Mesenchymal stem cell (in vitro differentiated cells and primary cell): ENCODE results near the gene ANKRD2.

Experiments
- DNase-seq: peaks from one replicate; pipeline ENCODE4 v3.0.0-alpha.2; 2013
- H2AFZ ChIP-seq: one replicate; pipeline ENCODE4 v1.6.1; 2013; ENCODE audit warnings: low read depth, mild to moderate bottlenecking, control low read depth, inconsistent platforms, low read length, moderate library complexity
- H2AK5ac ChIP-seq: 2 replicates; pipeline ENCODE4 v1.6.1; 2013; ENCODE audit warnings: low read length, moderate library complexity, mild to moderate bottlenecking, inconsistent platforms; ENCODE audit not compliant: severe bottlenecking
- H2BK120ac ChIP-seq: one replicate; pipeline ENCODE4 v1.6.1; 2013; ENCODE audit warnings: low read depth, mild to moderate bottlenecking, inconsistent platforms, low read length, moderate library complexity
- H2BK12ac ChIP-seq, 2 experiments: one replicate each; pipeline ENCODE4 v1.6.1; 2013; ENCODE audit warnings: inconsistent platforms in 2 of 2, low read length in 2 of 2, mild to moderate bottlenecking in 2 of 2, moderate library complexity in 2 of 2, control low read depth in 1 of 2
- H2BK15ac ChIP-seq: one replicate; pipeline ENCODE4 v1.6.1; 2013; ENCODE audit warnings: mild to moderate bottlenecking, low read depth, inconsistent platforms; ENCODE audit not compliant: poor library complexity, severe bottlenecking
- H2BK5ac ChIP-seq: 2 replicates; pipeline ENCODE4 v1.6.1; 2013; ENCODE audit warnings: low read depth, mild to moderate bottlenecking, low read length, control low read depth, inconsistent platforms; ENCODE audit not compliant: poor library complexity, severe bottlenecking
- H3K14ac ChIP-seq, 2 experiments: one replicate each; pipeline ENCODE4 v1.6.1; 2013; ENCODE audit warnings: inconsistent platforms in 2 of 2, low read length in 2 of 2, control low read depth in 1 of 2, mild to moderate bottlenecking in 1 of 2, moderate library complexity in 1 of 2
- H3K18ac ChIP-seq, 2 experiments: one replicate each; pipeline ENCODE4 v1.6.1; 2013; ENCODE audit warnings: inconsistent platforms in 2 of 2, low read length in 2 of 2, control low read depth in 1 of 2, low read depth in 1 of 2, mild to moderate bottlenecking in 1 of 2
- H3K23ac ChIP-seq, 2 experiments: one replicate each; pipeline ENCODE4 v1.6.1; 2013; ENCODE audit warnings: inconsistent platforms in 2 of 2, low read length in 2 of 2, mild to moderate bottlenecking in 2 of 2, moderate library complexity in 2 of 2, control low read depth in 1 of 2
- H3K27ac ChIP-seq: 2 replicates; pipeline ENCODE4 v1.5.1; 2013; ENCODE audit warnings: mild to moderate bottlenecking, moderate library complexity, low read length, control low read depth, inconsistent platforms; ENCODE audit not compliant: poor library complexity, severe bottlenecking
- H3K27me3 ChIP-seq, 2 experiments: 2 replicates each; pipeline versions ENCODE4 v1.6.1 to v1.7.0; 2013; ENCODE audit warnings: low read length in 2 of 2, mild to moderate bottlenecking in 2 of 2, moderate library complexity in 2 of 2, control low read depth in 1 of 2, inconsistent platforms in 1 of 2; ENCODE audit not compliant: control insufficient read depth in 1 of 2, insufficient read depth in 1 of 2
- H3K36me3 ChIP-seq, 2 experiments: 2 replicates each; pipeline versions ENCODE4 v1.6.1 to v1.7.0; 2013; ENCODE audit warnings: low read length in 2 of 2, control low read depth in 1 of 2, inconsistent platforms in 1 of 2, low read depth in 1 of 2, mild to moderate bottlenecking in 1 of 2; ENCODE audit not compliant: insufficient read depth in 2 of 2, control insufficient read depth in 1 of 2
- H3K4ac ChIP-seq, 2 experiments: one replicate each; pipeline ENCODE4 v1.6.1; 2013; ENCODE audit warnings: inconsistent platforms in 2 of 2, low read length in 2 of 2, mild to moderate bottlenecking in 2 of 2, moderate library complexity in 2 of 2, control low read depth in 1 of 2, low read depth in 1 of 2
- H3K4me1 ChIP-seq: 2 replicates; pipeline ENCODE4 v1.6.1; 2013; ENCODE audit warnings: low read depth, low read length, control low read depth; ENCODE audit not compliant: control insufficient read depth, insufficient read depth
- H3K4me2 ChIP-seq: 2 replicates; pipeline ENCODE4 v1.6.1; 2013; ENCODE audit warnings: low read length, mild to moderate bottlenecking, inconsistent platforms; ENCODE audit not compliant: poor library complexity, severe bottlenecking
- H3K4me3 ChIP-seq, 2 experiments: 2 replicates each; pipeline versions ENCODE4 v1.5.1 to v1.7.0; 2013; ENCODE audit warnings: low read length in 2 of 2, mild to moderate bottlenecking in 2 of 2, control low read depth in 1 of 2, low read depth in 1 of 2; ENCODE audit not compliant: insufficient read depth in 1 of 2
- H3K79me1 ChIP-seq: replicated peaks from 2 replicates; pipeline ENCODE4 v1.6.1; 2013; ENCODE audit warnings: mild to moderate bottlenecking, control low read depth, low read length, inconsistent platforms; ENCODE audit not compliant: poor library complexity, severe bottlenecking
- H3K9ac ChIP-seq: 2 replicates; pipeline ENCODE4 v1.7.0; 2013; ENCODE audit warnings: mild to moderate bottlenecking, low read length, moderate library complexity
- H3K9me3 ChIP-seq: 2 replicates; pipeline ENCODE4 v1.7.0; 2013; ENCODE audit warnings: mild to moderate bottlenecking, low read length; ENCODE audit not compliant: control insufficient read depth
- H4K8ac ChIP-seq: one replicate; pipeline ENCODE4 v1.6.1; 2013; ENCODE audit warnings: inconsistent platforms, mild to moderate bottlenecking, low read length, moderate library complexity
- H4K91ac ChIP-seq: one replicate; pipeline ENCODE4 v1.6.1; 2013; ENCODE audit warnings: mild to moderate bottlenecking, low read length, inconsistent platforms
- WGBS: methylation state at CpG from one replicate; pipeline ENCODE4 v1.1.7; 2013; ENCODE audit warnings: mixed read lengths; 5-methylcytosine and 5-hydroxymethylcytosine counted together

Gene ANKRD2

GRCh38 chr10:97598407-97599271 lies 26.1 kb downstream of the ANKRD2 start:
- Histone ChIP-seq H3K9me3 (no peaks in the 10 kb centered on the region), H2BK5ac (no peak overlapping the region), H3K9ac (no peak overlapping the region), H3K79me1 (no peaks in the 10 kb centered on the region), H3K4me2 (no peak overlapping the region), H3K36me3 (peaks cover 0 to 18% of the 10 kb centered on the region in 2 experiments), H4K8ac (no peak overlapping the region), H3K4ac (no peak overlapping the region), H2BK12ac (no peak overlapping the region), H3K4me3 (no peak overlapping the region), H2AFZ (no peak overlapping the region), H3K18ac (no peak overlapping the region), H3K27me3 (no peaks in the 10 kb centered on the region), H3K27ac (no peak overlapping the region), H2BK15ac (no peak overlapping the region), H4K91ac (no peak overlapping the region), H2BK120ac (no peak overlapping the region), H2AK5ac (no peak overlapping the region), H3K23ac (no peak overlapping the region), H3K4me1 (peaks cover 13% of the 10 kb centered on the region), H3K14ac (no peak overlapping the region)
- WGBS: 98% methylated on average over 19 of the region's 19 CpGs
- DNase-seq: no peak

DNA sequence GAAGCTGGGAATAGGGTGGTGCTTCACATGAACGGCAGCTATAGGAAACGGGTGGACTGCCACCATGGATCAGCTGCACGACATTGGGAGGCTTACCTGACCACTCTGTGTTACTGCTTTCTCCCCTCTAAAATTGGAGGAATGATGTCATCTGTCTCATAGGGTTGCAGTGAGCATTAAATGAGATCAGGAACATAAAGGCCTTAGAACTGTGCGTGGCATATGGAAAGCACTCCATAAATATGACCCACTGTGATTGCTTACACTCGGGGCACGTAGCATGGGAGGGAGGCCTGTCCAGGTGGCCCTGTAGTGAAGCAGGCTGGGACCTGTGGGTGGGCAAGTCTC lies 26.7 kb downstream of the ANKRD2 start:
- H2BK12ac ChIP-seq: no peak overlapping the region
- no peak overlapping the region for H3K27ac ChIP-seq
- H3K36me3 ChIP-seq: peaks cover 0 to 18% of the 10 kb centered on the region in 2 experiments
- no peak overlapping the region for H3K14ac ChIP-seq
- H3K79me1 ChIP-seq: no peaks in the 10 kb centered on the region
- no peak overlapping the region for H2AK5ac ChIP-seq
- no peak overlapping the region for H3K18ac ChIP-seq
- H4K8ac ChIP-seq: no peak overlapping the region
- H3K4me3 ChIP-seq: no peak overlapping the region
- no peak overlapping the region for H4K91ac ChIP-seq
- H3K23ac ChIP-seq: no peak overlapping the region
- 94% methylated on average over 6 of the region's 6 CpGs for WGBS
- no peaks in the 10 kb centered on the region for H3K9me3 ChIP-seq
- no peak overlapping the region for H3K4ac ChIP-seq
- H3K4me2 ChIP-seq: no peak overlapping the region
- no peaks in the 10 kb centered on the region for H3K27me3 ChIP-seq
- no peak overlapping the region for H2BK15ac ChIP-seq
- no peak for DNase-seq
- no peak overlapping the region for H3K9ac ChIP-seq
- H3K4me1 ChIP-seq: peaks cover 12% of the 10 kb centered on the region
- H2BK5ac ChIP-seq: no peak overlapping the region
- no peak overlapping the region for H2AFZ ChIP-seq
- no peak overlapping the region for H2BK120ac ChIP-seq

GRCh38 chr10:97600616-97601015 lies 28.0 kb downstream of the ANKRD2 start:
- WGBS: 88% methylated on average over 1 of the region's 1 CpG
- no peak overlapping the region for H2AK5ac ChIP-seq
- no peak overlapping the region for H2BK120ac ChIP-seq
- H4K8ac ChIP-seq: no peak overlapping the region
- H2AFZ ChIP-seq: no peak overlapping the region
- no peak overlapping the region for H3K18ac ChIP-seq
- H3K27me3 ChIP-seq: no peaks in the 10 kb centered on the region
- peaks cover 12% of the 10 kb centered on the region for H3K4me1 ChIP-seq
- H3K9ac ChIP-seq: no peak overlapping the region
- H2BK15ac ChIP-seq: no peak overlapping the region
- no peak overlapping the region for H3K4ac ChIP-seq
- H2BK5ac ChIP-seq: no peak overlapping the region
- no peak overlapping the region for H4K91ac ChIP-seq
- no peaks in the 10 kb centered on the region for H3K9me3 ChIP-seq
- H3K79me1 ChIP-seq: no peaks in the 10 kb centered on the region
- DNase-seq: no peak
- H3K36me3 ChIP-seq: peaks cover 0 to 18% of the 10 kb centered on the region in 2 experiments
- no peak overlapping the region for H3K4me3 ChIP-seq
- no peak overlapping the region for H2BK12ac ChIP-seq
- H3K14ac ChIP-seq: no peak overlapping the region
- no peak overlapping the region for H3K23ac ChIP-seq
- no peak overlapping the region for H3K27ac ChIP-seq
- H3K4me2 ChIP-seq: no peak overlapping the region

DNA sequence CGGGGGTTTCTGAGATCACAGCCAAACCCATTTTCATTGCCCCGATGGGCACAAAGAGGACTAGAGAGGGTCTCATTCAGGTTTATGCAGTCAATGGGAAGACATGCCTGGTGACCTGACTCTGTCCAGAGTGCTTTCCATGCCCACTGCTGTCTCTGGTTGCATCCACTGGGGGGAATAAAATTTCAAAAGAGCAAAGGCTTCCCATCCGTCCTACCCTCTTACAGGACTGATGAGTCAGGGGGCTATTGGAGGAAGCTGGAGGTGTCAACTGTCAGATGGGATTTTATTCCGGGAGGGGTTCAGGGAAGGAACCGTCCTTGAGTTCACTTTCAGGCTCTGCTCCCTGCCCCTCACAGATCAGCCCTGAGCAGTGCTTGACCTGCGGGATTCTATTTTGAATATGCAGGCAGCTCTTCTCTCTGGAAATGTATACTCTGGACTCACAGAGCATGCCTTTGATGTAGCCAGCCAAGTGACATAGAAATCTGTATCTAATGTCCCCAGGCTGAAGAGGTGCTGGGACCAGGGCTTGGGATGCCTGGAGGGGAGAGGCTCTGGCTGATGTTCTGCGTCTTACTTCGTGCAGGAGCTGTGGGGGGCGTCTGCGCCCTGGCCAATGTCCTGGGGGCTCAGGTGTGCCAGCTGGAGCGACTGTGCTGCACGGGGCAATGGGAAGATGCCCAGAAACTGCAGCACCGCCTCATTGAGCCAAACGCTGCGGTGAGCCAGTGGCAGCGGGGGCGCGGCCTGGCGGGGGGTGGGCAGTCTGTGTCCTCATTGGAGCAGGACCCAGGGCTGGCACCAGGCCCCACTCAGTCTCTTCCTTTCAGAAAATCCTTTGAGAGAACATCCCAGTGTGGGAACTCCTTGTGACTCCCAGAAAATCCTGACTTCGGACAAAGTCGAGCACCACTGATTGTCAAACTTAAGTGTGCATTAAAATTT lies 29.0 kb downstream of the ANKRD2 start:
- WGBS: 89% methylated on average over 20 of the region's 21 CpGs

More for the DNA sequence above, 29.0 kb downstream of the ANKRD2 start:
- Histone ChIP-seq H3K27me3 (no peaks in the 10 kb centered on the region), H4K91ac (no peak overlapping the region), H3K4me3 (no peak overlapping the region), H3K18ac (no peak overlapping the region), H3K4me1 (peaks cover 5% of the 10 kb centered on the region), H3K23ac (peak overlapping the region in 1 of 2 experiments; percentile 53), H3K9ac (no peak overlapping the region), H3K79me1 (no peaks in the 10 kb centered on the region), H2BK120ac (no peak overlapping the region), H3K36me3 (peaks cover 0 to 18% of the 10 kb centered on the region in 2 experiments), H2AFZ (no peak overlapping the region), H3K4ac (no peak overlapping the region), H3K4me2 (no peak overlapping the region), H2AK5ac (no peak overlapping the region), H3K14ac (no peak overlapping the region), H3K9me3 (no peaks in the 10 kb centered on the region), H2BK12ac (no peak overlapping the region), H2BK15ac (no peak overlapping the region), H2BK5ac (no peak overlapping the region), H3K27ac (no peak overlapping the region), H4K8ac (no peak overlapping the region)
- no peak for DNase-seq
